HS-27A (cell line): ENCODE measurements around the gene PDE1C.
"Not testable (repeated sequence)": the region's sequence is repeated elsewhere in the genome, so short reads cannot be mapped to it uniquely, and the experiment has no call there.

Experiments
- DNase-seq: peaks from one replicate; pipeline ENCODE4 v3.0.0-alpha.2; 2012; ENCODE audit warnings: low read depth, missing footprints

The PDE1C gene

DNA sequence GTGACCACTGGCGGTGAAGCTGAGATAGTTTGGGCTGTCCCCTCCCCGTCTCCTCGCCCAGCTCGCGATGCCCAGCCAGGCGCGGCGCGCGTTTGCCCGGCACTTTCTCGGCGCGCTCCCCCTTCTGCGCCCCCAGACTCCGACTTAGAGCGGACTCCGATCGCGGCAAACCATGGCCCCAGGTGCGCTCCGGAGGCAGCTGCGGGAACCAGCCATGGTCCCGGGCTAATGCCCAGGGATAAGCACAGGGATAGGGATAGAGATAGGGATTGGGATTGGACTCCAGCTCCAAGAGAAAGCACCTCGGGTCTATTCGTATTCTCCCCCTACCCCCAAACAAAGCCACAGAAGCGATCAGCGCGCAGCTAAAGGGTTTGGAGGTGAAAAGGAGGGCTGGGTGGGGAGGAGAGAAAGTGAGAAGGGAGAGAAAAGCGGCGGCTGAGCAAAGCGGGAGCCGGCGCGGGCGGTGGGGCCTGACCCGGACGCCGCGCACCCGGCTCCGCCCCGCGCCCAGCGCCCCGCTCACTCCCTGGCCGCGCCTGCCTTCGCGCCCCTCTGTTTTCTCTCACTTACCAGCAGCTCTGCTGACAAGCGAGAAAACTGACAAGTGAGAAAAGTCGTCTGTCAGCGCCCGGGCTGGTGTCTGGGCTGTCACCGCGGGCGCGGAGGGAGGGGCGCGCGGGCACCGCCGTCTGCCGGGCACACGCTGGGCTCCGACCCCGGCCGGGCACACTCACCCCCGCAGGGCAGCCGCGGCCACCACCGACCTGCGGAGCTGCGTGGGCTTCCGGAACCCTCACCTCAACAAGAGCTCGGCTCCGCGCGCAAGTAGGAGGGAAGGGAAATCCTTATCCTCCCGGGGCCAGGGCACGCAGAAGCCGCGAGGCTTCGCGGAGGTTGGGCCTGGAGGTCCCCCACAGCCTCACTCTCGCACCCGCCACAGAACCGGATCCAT is at the start of gene PDE1C:
PDE1C (minus strand) TSS at position 2 of the 955 bp plus-strand sequence.
- DNase-seq = no peak

GRCh38 chr7:32119790-32120196 is 49.6 kb upstream of the PDE1C start:
- DNase-seq = no peak

GRCh38 chr7:32117837-32118236 is 47.6 kb upstream of the PDE1C start:
- no peak for DNase-seq

DNA sequence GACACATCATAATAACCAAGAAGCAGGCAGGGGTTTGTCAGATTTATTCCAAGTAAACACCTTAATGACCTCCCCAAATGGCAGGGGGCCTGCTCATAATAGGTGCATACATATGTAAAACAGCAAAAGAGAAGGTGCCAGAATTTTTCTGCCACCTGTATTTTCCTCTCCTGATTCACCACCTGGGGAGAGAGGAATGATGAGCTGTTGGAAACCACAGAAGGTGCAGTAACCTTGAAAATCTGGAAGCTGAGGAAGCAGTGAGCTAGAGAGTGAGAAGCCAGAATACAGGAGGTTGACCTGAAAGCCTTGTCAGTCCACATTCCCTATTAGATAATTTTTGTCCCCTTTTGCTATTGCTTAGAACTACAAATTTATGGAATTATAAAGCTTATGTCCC is 46.2 kb upstream of the PDE1C start:
- DNase-seq = no peak

DNA sequence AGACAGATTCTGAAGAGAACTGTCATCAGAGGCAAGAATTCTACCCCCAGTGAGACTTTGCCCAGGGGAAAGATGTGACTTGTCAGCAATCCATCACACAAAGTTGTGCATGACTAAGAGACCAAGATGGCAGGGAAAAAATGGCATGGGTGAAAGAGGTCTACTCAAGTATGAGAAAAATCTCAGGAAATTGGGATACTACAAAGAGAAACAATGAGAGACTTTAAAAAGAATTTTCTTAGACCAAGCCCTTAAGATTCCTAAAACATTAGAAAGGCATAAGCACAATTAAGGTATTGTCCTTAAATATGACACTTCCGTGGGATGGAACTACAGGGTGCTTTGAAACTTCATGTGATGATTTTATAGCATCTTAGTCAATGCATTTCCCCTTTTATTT is 45.6 kb upstream of the PDE1C start:
- peak; percentile 92 for DNase-seq

GRCh38 chr7:32108651-32109050 is 38.4 kb upstream of the PDE1C start:
- no peak for DNase-seq

GRCh38 chr7:32104766-32105165 is 34.6 kb upstream of the PDE1C start:
- no peak for DNase-seq

DNA sequence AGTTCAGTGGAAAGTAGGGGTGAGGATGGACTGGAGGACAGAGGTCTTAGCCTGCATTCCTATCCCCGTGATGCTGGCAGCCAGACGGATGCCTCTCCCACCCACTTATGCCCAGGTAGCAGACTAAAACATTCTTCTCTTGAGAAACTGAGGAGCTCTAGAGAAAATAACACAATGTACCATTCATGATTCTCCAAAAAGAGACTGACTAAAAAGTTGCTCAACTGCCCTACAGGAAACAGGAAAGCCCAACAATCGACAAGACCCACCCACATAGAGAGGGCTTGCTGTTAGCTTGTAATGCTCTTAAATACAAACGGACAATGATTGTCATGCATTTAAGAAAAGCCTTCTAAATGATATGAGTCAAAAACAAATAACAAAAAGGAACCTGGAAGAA is 33.2 kb upstream of the PDE1C start:
- DNase-seq = no peak

DNA sequence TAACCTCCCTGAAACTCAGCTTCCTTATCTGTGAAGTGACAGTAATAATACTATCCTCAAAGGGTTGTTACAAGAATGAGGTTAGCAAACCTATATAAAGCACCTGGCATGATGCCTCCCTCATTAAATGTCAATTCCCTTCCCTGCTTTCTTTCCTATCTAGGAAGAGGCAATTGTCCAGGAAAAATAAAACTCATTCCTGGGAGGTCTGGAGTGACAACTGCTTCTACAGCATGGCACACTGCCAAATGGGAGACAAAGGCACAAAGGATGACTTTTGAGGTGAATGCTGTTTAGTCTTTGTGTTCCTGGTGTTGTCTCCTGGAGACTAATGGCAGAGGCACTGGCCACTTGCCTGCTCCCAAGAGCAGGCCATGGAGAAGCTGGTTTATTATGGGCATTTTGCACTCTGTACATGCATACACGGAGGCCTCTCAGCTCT is 32.2 kb upstream of the PDE1C start:
- DNase-seq = no peak

- no peak for DNase-seq
Observed at GRCh38 chr7:32100407-32100907, 30.2 kb upstream of the PDE1C start.

DNA sequence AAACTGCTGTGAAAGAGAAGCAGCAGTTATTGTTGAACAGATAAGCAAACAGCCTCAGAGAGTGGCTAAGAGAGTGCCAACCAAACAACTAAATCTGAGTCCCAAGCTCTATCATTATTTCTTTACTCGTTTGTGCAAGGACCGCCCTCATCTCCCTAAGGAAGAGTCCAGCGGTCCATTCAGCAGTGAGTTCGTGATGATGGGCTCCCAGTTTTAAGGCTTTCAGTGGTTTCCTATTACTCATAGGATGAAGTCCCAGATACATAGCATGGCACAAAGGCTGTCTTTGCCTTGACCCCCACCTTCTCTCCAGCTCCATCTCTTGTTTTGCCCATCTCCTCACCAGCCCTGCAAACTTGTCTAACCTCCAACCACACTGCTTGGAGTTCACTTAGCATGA is 24.3 kb upstream of the PDE1C start:
- DNase-seq = no peak

DNA sequence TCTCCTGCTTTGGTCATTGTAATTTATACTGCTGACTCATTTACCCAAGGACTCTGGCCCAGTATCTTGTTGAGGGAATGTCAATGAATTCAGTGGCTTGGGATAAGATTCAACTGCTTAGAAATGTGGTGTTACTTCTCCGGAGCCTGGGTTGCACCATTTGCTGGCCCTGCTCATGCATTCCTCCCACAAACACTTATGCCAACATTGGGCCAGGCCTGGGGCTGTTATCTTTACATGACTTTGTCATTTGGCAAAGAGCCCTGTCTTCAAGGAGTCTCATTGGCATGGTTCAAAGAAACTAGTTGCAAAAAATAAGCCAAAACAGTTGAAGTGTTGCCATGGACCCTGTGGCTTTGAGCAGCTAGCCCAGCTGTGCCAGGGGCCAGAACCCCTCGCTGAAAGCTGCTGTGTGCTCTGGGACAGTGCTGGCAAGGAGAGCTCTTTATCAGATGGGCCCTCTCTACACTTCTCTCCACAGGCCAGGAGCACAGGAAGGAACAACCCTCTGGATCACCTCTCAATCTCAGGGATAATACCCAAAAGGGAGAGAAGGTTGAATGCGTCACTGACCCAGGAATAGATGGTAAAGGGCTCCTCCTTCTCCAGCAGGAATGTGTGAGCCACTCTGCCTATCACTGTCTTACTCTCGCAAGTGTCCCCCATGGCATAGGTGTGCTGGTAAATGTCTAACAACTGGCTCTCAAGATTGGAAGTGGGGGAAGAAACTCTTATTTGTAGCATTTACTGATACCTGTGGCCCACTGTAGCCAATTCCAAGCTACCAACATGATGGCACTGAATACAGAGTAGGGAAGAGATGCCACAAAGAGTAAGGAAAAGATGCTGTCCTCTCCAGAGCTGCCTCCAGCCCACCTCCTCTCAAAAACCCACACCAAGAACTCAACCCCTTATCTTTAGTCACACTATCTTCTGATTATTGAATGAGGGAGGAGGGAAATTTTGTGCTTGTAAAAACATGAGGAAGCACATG is 23.5 kb upstream of the PDE1C start:
- DNase-seq = peak; percentile 89

DNA sequence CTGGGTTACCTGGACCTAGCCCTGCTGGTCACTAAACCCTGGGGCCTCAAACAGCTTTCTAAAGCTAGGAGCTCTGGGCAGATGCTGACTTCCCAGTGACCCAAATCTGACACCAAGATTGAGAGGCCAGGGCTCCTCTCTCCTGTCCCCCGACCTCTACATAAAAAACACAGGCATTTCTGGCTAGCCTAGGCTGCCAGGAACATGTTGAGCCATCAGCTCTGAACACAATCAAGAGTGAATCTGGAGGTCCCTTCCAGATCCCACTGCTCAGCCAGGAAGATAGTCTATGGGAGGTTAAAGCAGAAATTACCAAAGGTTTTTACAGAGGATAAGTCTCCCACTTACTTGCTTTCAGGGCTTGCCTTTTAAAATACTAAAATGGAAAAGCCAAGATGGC is 22.1 kb upstream of the PDE1C start:
- no peak for DNase-seq

GRCh38 chr7:32091608-32092210 is 21.5 kb upstream of the PDE1C start:
- no peak for DNase-seq

DNA sequence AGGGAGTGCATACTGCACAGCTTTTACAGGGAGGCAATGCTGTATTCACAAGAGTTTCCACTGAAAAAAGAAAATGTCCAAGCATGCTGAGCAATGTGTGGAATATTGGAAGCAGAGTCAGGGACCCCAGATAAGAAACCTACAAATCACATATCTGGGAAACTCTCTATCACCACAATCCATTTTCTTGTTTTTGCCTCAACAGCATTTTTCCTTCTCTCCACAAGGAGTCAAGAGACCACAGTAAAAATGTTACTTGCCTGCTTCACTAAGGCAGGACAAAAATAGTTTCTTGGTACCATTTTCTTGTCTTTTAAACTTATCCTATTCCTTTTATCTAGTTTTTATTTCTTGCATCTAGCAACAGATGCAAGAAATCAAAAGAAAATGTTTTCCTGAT is 19.5 kb upstream of the PDE1C start:
- DNase-seq = no peak

DNA sequence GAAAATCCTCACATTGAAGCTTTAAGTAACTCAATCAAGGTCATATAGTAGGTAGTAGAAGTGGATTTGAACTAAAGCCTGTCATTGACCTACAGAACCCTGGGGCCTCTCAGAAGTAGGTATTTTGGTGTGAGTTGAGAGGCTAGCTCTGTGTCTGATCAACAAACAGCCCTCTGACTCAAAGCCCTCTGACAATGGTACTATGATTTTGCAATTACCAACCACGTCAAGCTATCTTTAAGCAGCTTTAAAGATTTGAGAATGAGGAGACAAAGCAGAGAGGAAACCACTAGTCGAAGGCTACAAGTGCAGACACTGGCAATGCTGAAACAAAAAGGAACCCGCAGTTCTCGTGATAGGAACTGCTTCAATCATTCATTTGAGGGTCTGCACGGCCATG is 19.0 kb upstream of the PDE1C start:
- no peak for DNase-seq

- DNase-seq = no peak
Observed at GRCh38 chr7:32088451-32088881, 18.3 kb upstream of the PDE1C start.

DNA sequence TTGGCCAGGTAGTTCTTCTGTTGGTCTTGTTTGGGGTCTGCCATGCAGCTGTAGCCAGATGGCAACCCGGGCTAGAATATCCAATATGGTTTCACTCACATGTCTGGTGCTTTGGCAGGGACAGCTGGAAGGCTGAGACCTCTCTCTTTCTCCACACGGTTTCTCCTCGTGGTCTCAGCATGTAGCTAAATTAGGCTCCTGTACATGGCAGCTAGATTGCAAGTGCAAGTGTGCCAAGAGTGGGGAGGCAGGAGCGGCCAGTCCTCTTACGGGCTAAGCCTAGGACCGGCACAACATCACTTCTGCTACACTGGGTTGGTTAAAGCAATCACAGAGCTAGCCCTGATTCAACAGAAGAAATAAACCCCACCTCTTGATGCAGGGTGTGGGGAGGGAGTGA is 9.3 kb upstream of the PDE1C start:
- no peak for DNase-seq

- DNase-seq = no peak
Observed at GRCh38 chr7:32078824-32079223, 8.6 kb upstream of the PDE1C start.

GRCh38 chr7:32077806-32078205 is 7.6 kb upstream of the PDE1C start:
- no peak for DNase-seq

DNA sequence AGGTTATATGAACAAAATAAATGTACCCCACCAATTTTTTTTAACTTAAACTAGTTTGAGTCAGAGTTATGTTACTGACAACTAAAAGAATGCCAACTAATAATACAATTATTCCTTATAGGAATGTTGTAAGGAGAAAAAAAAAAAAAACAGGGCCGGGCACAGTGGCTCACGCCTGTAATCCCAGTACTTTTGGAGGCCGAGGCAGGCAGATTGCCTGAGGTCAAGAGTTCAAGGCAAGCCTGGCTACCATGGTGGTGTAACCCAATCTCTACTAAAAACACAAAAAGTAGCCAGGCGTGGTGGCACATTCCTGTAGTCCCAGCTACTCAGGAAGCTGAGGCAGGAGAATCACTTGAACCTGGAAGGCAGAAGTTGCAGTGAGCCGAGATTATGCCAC is 6.6 kb upstream of the PDE1C start:
- DNase-seq = not testable (repeated sequence)

- no peak for DNase-seq
Observed at GRCh38 chr7:32075612-32076011, 5.4 kb upstream of the PDE1C start.
